HuH-7.5 (cell line): ENCODE measurements around the gene C16orf90.
"Not testable (repeated sequence)": the region's sequence is repeated elsewhere in the genome, so short reads cannot be mapped to it uniquely, and the experiment has no call there.

ENCODE experiments used
- DNase-seq: peaks from one replicate; pipeline ENCODE4 v3.0.0; 2011; ENCODE audit warnings: low spot score

The C16orf90 gene

GRCh38 chr16:3495176-3495575 lies at the start of gene C16orf90:
Gene C16orf90, minus strand, starts transcription at chr16:3495489. Its CDS starts 68 bp downstream, at chr16:3495421.
- no peak for DNase-seq

- no peak for DNase-seq
These were observed 47.5 kb upstream of the C16orf90 start for GRCh38 chr16:3542601-3543373.

GRCh38 chr16:3541527-3542155 lies 46.4 kb upstream of the C16orf90 start:
- DNase-seq = no peak

GRCh38 chr16:3538222-3538621 lies 42.9 kb upstream of the C16orf90 start:
- no peak for DNase-seq

- DNase-seq = no peak
These were observed 41.6 kb upstream of the C16orf90 start for GRCh38 chr16:3536851-3537250.

GRCh38 chr16:3536271-3536731 lies 41.0 kb upstream of the C16orf90 start:
- no peak for DNase-seq

- no peak for DNase-seq
These were observed 38.8 kb upstream of the C16orf90 start for GRCh38 chr16:3534126-3534525.

GRCh38 chr16:3532741-3533140 lies 37.5 kb upstream of the C16orf90 start:
- DNase-seq = no peak

- DNase-seq = no peak
These were observed 35.2 kb upstream of the C16orf90 start for GRCh38 chr16:3530371-3530914.

- no peak for DNase-seq
These were observed 33.9 kb upstream of the C16orf90 start for GRCh38 chr16:3529175-3529574.

GRCh38 chr16:3528406-3528805 lies 33.1 kb upstream of the C16orf90 start:
- DNase-seq = no peak

GRCh38 chr16:3527216-3527829 lies 32.0 kb upstream of the C16orf90 start:
- not testable (repeated sequence) for DNase-seq

GRCh38 chr16:3525951-3526350 lies 30.7 kb upstream of the C16orf90 start:
- DNase-seq = no peak

- no peak for DNase-seq
These were observed 28.0 kb upstream of the C16orf90 start for GRCh38 chr16:3523281-3523680.

- no peak for DNase-seq
These were observed 25.6 kb upstream of the C16orf90 start for GRCh38 chr16:3520841-3521240.

- no peak for DNase-seq
These were observed 25.1 kb upstream of the C16orf90 start for GRCh38 chr16:3520413-3520812.

- DNase-seq = no peak
These were observed 24.3 kb upstream of the C16orf90 start for GRCh38 chr16:3519581-3519980.

GRCh38 chr16:3518986-3519348 lies 23.7 kb upstream of the C16orf90 start:
- DNase-seq = no peak

GRCh38 chr16:3518292-3518985 lies 23.1 kb upstream of the C16orf90 start:
- no peak for DNase-seq

- DNase-seq = no peak
These were observed 20.6 kb upstream of the C16orf90 start for GRCh38 chr16:3515897-3516296.

- no peak for DNase-seq
These were observed 19.3 kb upstream of the C16orf90 start for GRCh38 chr16:3514621-3515020.

- no peak for DNase-seq
These were observed 18.7 kb upstream of the C16orf90 start for GRCh38 chr16:3513892-3514583.
